ENCODE measurements around the gene SLC17A7.
A peak's percentile ranks its signal among the peaks of the same experiment; 100 is the strongest.
"Not testable (repeated sequence)": the region's sequence is repeated elsewhere in the genome, so short reads cannot be mapped to it uniquely, and the experiment has no call there.

The SLC17A7 gene

DNA sequence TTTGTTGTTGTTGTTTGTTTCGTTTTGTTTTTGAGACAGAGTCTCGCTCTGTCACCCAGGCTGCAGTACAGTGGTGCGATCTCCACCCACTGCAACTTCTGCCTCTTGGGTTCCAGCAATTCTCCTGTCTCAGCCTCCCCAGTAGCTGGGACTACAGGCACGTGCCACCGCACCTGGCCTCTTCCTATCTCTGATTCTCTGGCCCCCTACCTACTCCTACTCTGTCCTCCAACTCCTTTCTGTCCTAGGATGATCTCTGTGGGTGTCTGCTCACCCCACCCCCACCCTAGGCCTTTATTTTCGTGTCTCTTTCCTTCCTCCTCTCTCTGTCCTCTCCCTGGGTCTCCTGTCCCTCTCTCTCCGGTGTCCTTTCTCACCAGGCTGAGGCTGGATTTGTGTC lies 9.1 kb upstream of the SLC17A7 start:
- TF ChIP-seq, protein P1, sequence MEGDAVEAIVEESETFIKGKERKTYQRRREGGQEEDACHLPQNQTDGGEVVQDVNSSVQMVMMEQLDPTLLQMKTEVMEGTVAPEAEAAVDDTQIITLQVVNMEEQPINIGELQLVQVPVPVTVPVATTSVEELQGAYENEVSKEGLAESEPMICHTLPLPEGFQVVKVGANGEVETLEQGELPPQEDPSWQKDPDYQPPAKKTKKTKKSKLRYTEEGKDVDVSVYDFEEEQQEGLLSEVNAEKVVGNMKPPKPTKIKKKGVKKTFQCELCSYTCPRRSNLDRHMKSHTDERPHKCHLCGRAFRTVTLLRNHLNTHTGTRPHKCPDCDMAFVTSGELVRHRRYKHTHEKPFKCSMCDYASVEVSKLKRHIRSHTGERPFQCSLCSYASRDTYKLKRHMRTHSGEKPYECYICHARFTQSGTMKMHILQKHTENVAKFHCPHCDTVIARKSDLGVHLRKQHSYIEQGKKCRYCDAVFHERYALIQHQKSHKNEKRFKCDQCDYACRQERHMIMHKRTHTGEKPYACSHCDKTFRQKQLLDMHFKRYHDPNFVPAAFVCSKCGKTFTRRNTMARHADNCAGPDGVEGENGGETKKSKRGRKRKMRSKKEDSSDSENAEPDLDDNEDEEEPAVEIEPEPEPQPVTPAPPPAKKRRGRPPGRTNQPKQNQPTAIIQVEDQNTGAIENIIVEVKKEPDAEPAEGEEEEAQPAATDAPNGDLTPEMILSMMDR (IDR thresholded peaks at IDR 0.05; ENCODE audit: low read depth, low read length), result no peak
- H3K36me3 ChIP-seq, result peaks cover 31% of the 10 kb centered on the region
- H3K9me3 ChIP-seq, result no peaks in the 10 kb centered on the region
- no peaks in the 10 kb centered on the region for H3K27me3 ChIP-seq
- no peak for DNase-seq
- peak overlapping the region; percentile 96 for H3K4me3 ChIP-seq (ENCODE audit: low read depth, low read length)
- no peaks in the 10 kb centered on the region for H3K4me1 ChIP-seq

DNA sequence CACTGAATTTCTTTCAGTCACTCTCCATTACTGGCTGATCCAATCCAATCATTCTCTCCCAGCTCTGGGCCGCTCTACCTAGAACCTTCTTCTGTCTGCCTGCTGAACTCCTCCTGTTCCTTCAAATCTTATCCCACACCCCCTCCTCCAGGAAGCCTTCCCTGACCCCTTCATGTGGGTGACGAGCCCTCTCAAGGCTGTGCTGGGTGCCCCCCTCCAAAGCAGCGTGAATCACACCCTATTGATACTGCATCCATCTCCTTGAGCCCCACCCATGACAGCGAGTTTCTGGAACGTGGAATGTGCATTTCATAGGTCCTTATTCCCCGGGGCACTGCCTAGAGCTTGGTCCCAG lies 7.1 kb upstream of the SLC17A7 start:
- no peaks in the 10 kb centered on the region for H3K9me3 ChIP-seq
- no peak overlapping the region for H3K4me3 ChIP-seq (ENCODE audit: low read depth, low read length)
- no peaks in the 10 kb centered on the region for H3K4me1 ChIP-seq
- no peak for DNase-seq
- H3K27me3 ChIP-seq, result no peaks in the 10 kb centered on the region
- peaks cover 31% of the 10 kb centered on the region for H3K36me3 ChIP-seq
- TF ChIP-seq, protein P1 (IDR thresholded peaks at IDR 0.05; ENCODE audit: low read depth, low read length), result no peak

DNA sequence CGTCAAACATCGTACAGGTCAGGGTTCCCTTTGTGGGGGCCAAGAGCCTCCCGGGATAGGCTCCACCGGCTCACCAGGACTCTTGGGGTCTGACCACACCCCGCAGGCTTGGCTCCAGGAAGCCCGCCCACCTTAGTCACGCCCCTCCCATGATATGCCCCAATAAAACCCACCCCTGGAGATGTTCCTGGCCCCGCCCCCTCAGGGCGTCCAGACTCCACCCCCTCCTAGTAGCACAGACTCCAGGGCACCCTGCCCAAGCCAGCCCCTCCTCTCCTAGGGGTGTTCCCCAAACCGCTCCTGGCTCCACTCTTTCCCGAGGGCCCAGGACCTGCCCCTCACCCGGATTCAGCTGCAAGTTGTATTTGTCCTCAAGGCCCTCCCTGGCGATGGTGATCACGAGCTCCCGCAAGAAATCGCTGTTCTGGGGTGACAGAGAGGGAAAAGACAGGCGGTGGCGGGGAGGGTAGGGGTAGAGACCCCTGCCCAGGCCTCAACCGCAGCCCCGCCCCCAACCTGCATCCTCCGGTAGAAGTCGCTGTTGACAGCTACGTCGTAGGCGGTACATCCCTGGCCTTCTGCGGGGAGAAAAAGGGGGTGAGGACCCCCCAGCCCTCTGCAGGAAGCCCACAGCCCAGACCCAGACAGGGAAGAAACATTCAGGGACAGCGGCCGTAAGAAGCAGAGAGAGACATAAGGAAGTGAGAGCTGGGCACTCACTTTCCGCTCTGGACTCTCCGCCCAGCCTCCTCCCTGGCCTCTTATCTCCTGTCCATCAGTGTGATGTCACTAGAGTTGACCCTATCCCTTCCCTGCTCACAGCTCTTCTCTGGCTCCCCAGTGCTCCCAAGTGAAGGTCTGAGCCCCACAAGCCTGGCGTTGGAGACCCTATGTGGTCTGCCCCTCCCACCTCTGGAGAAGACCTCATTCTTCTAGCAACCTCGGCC lies 6.4 kb upstream of the SLC17A7 start:
- Histone ChIP-seq H3K36me3 (peaks cover 31% of the 10 kb centered on the region), H3K4me3 (ENCODE audit: low read depth, low read length) (no peak overlapping the region), H3K27me3 (no peaks in the 10 kb centered on the region), H3K4me1 (no peaks in the 10 kb centered on the region), H3K9me3 (no peaks in the 10 kb centered on the region)
- peak; percentile 79 for DNase-seq
- TF ChIP-seq, protein P1 (IDR thresholded peaks at IDR 0.05; ENCODE audit: low read depth, low read length), result no peak

DNA sequence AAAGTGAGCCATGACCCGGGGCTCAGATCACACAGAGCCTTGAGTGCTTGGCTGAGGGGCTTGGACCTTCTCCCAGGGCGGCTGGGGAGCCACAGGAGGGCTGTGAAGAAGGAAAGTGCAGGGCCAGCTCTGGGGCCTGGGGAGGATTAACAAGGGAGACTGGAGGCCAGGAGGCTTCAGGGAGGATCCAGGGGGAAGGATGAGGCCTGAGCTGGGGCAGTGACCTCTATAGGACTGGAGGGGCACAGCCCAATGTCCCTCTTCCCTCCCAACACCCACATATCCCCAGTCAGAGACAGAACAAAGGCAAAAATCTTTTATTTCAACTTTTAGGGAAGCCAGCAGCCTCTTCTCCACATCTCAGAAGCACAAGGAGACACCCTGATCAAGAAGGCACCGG lies 4.7 kb upstream of the SLC17A7 start:
- TF ChIP-seq, protein P1 (IDR thresholded peaks at IDR 0.05; ENCODE audit: low read depth, low read length), result no peak
- Histone ChIP-seq H3K9me3 (no peaks in the 10 kb centered on the region), H3K36me3 (peaks cover 31% of the 10 kb centered on the region), H3K4me3 (ENCODE audit: low read depth, low read length) (no peak overlapping the region), H3K4me1 (peaks cover 6% of the 10 kb centered on the region; the same call in 1 of the 2 replicates), H3K27me3 (peaks cover 12% of the 10 kb centered on the region)
- DNase-seq, result no peak

DNA sequence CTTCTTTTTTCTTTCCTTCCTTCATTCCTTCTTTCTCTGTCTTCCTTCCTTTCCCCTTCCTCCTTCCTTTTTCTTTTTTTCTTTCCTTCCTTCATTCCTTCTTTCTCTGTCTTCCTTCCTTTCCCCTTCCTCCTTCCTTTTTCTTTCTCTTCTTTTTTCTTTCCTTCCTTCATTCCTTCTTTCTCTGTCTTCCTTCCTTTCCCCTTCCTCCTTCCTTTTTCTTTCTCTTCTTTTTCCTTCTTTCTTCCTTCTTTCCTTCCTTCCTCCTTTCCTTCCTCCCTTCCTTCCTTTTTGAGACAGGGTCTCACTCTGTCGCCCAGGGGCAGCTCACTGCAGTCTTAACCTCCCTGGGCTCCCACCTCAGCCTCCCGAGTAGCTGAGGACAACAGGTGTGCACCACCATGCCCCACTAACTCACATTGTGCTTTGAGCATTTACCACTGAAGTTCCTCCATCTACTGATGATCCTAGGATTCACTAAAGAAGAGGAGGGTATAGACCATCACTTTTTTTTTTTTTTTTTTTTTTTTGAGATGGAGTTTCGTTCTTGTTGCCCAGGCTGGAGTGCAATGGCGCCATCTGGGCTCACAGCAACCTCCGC lies 2.9 kb upstream of the SLC17A7 start:
- not testable (repeated sequence) for DNase-seq; H3K4me3 ChIP-seq (ENCODE audit: low read depth, low read length); H3K4me1 ChIP-seq; H3K9me3 ChIP-seq
- Histone ChIP-seq H3K36me3 (peaks cover 22% of the 10 kb centered on the region), H3K27me3 (peaks cover 29% of the 10 kb centered on the region)

DNA sequence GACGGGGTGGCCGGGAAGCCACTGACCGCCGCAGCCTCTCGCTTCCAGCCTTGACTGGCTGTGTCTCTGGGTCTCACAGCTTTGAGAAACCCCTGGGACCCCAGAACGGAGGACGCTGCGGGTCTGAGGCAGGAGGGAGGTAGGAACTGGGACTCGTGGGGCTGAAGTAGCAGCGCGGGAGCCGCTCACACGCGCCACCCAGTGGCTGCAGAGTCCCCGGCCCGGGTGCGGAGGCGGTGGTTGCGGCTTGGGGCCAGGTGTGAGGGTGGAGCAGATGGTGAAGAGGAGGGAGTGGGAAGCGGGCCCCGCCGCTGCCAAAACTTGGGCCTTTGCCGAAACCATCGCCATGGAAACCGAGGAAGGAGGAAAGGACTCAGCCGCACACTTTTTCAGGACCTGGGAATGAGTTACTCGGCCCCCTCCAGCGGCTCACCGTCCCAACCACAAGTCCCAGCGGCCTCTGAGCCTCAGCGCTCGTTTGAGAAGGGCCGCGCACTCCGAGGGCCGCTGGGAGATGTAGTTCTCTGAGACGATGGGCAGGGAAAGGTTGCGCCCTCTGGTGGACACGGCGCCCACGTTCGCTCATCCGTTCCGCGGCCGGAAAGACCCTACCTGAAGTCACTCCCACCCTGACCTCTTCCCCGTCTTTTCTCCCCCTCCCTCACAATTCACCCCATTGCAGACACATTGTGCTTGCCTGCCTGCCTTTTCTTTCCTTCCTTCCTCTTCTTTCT lies 2.2 kb upstream of the SLC17A7 start:
- Histone ChIP-seq H3K36me3 (peaks cover 20% of the 10 kb centered on the region), H3K27me3 (peaks cover 35% of the 10 kb centered on the region), H3K4me3 (ENCODE audit: low read depth, low read length) (peak overlapping the region; percentile 70), H3K4me1 (peaks cover 6% of the 10 kb centered on the region; the same call in 1 of the 2 replicates), H3K9me3 (no peaks in the 10 kb centered on the region)
- TF ChIP-seq, protein P1 (IDR thresholded peaks at IDR 0.05; ENCODE audit: low read depth, low read length), result peak; percentile 78
- DNase-seq, result peak; percentile 96

Measured in BE2C (cell line).